Osteoblast (primary cell): ENCODE results near the gene TOMM7. TPM values are rescaled to one million over a fixed set of nuclear protein-coding genes. Genes with fewer than 3 reads are reported as not detected.

Experiments
- DNase-seq: peaks from one replicate; pipeline ENCODE4 v3.0.0; 2011; ENCODE audit warnings: low spot score, mixed read lengths; ENCODE audit not compliant: insufficient read length; ENCODE audit errors: missing footprints
- H2AFZ ChIP-seq: 2 replicates; pipeline ENCODE4 v1.6.0; 2011; ENCODE audit warnings: mild to moderate bottlenecking, low read length
- H3K27ac ChIP-seq: 2 replicates; pipeline ENCODE4 v1.5.1; 2011; ENCODE audit warnings: mild to moderate bottlenecking, low read depth, low read length, moderate library complexity
- H3K27me3 ChIP-seq: 2 replicates; pipeline ENCODE4 v1.6.0; 2012; ENCODE audit warnings: mild to moderate bottlenecking, control low read depth, inconsistent platforms, low read length, moderate library complexity; ENCODE audit not compliant: insufficient read depth
- H3K36me3 ChIP-seq: 2 replicates; pipeline ENCODE4 v1.5.1; 2011; ENCODE audit warnings: mild to moderate bottlenecking, low read length, control low read depth, moderate library complexity; ENCODE audit not compliant: insufficient read depth
- H3K4me1 ChIP-seq: 2 replicates; pipeline ENCODE4 v1.5.1; 2011; ENCODE audit warnings: mild to moderate bottlenecking, low read length, control low read depth, moderate library complexity; ENCODE audit not compliant: insufficient read depth
- H3K4me2 ChIP-seq: 2 replicates; pipeline ENCODE4 v1.6.0; 2011; ENCODE audit warnings: mild to moderate bottlenecking, low read length; ENCODE audit not compliant: insufficient read depth
- H3K4me3 ChIP-seq: fragments of 200-600 bp; sonication (generic); 3 replicates; pipeline ENCODE4 v1.5.1; 2012; ENCODE audit warnings: mild to moderate bottlenecking, low read length, inconsistent platforms; ENCODE audit not compliant: insufficient read depth
- H3K79me2 ChIP-seq: 2 replicates; pipeline ENCODE4 v1.6.0; 2012; ENCODE audit warnings: mild to moderate bottlenecking, low read length, control low read depth, inconsistent platforms; ENCODE audit not compliant: insufficient read depth
- H3K9me3 ChIP-seq: 2 replicates; pipeline ENCODE4 v1.5.1; 2011; ENCODE audit warnings: low read depth, low read length, control low read depth
- H4K20me1 ChIP-seq: 2 replicates; pipeline ENCODE4 v1.6.0; 2012; ENCODE audit warnings: mild to moderate bottlenecking, low read length, control low read depth; ENCODE audit not compliant: insufficient read depth
- total RNA-seq: library from RNA; depleted of rRNA; stranded (reverse); fragments of >200 nt; gene quantifications from 2 replicates; pipeline ENCODE4 v1.2.3, GENCODE V29; 2012
- TF ChIP-seq, protein P1 (sequence below): IDR thresholded peaks from 2 replicates; pipeline ENCODE4 v1.5.1; 2011; ENCODE audit warnings: mild to moderate bottlenecking, low read depth, low read length, moderate library complexity; ENCODE audit errors: extremely low read depth

TOMM7 gene
- total RNA-seq, 1 donor: 144 TPM

- DNase-seq: no peak
- no peaks in the 10 kb centered on the region for H3K9me3 ChIP-seq
- no peaks in the 10 kb centered on the region for H4K20me1 ChIP-seq
- no peaks in the 10 kb centered on the region for H3K79me2 ChIP-seq
- H3K36me3 ChIP-seq: no peaks in the 10 kb centered on the region
- peaks cover 5% of the 10 kb centered on the region for H3K4me1 ChIP-seq
- TF ChIP-seq, protein P1, sequence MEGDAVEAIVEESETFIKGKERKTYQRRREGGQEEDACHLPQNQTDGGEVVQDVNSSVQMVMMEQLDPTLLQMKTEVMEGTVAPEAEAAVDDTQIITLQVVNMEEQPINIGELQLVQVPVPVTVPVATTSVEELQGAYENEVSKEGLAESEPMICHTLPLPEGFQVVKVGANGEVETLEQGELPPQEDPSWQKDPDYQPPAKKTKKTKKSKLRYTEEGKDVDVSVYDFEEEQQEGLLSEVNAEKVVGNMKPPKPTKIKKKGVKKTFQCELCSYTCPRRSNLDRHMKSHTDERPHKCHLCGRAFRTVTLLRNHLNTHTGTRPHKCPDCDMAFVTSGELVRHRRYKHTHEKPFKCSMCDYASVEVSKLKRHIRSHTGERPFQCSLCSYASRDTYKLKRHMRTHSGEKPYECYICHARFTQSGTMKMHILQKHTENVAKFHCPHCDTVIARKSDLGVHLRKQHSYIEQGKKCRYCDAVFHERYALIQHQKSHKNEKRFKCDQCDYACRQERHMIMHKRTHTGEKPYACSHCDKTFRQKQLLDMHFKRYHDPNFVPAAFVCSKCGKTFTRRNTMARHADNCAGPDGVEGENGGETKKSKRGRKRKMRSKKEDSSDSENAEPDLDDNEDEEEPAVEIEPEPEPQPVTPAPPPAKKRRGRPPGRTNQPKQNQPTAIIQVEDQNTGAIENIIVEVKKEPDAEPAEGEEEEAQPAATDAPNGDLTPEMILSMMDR: no peak
- no peaks in the 10 kb centered on the region for H3K27me3 ChIP-seq
- H3K4me2 ChIP-seq: no peak overlapping the region
- no peak overlapping the region for H3K27ac ChIP-seq
- no peak overlapping the region for H3K4me3 ChIP-seq
- H2AFZ ChIP-seq: no peak overlapping the region
These were observed 20.7 kb downstream of the TOMM7 start for GRCh38 chr7:22801912-22802311.

DNA sequence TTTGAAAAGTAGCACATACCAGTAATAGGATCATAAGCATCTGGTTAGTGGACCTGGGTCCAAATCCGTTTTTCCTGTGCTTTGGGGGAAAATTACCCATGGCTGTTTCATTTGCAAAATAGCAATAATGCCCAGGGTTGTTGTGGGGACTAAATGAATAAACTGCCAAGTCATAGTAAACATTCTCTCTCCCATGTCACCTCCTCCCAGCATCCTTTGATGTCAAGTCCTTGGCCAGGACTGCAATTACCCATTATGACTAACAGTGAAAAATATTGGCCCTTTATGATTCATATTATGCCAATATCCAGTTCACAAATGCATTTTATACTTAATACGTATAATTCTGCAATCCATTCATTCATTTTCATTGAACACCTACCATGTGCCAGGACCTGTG is 23.0 kb downstream of the TOMM7 start:
- Histone ChIP-seq H3K79me2 (no peaks in the 10 kb centered on the region), H3K4me1 (peaks cover 5% of the 10 kb centered on the region), H2AFZ (no peak overlapping the region), H3K36me3 (no peaks in the 10 kb centered on the region), H3K9me3 (no peaks in the 10 kb centered on the region), H3K4me3 (no peak overlapping the region), H3K4me2 (no peak overlapping the region), H3K27ac (no peak overlapping the region), H4K20me1 (no peaks in the 10 kb centered on the region), H3K27me3 (no peaks in the 10 kb centered on the region)
- DNase-seq: no peak
- TF ChIP-seq, protein P1: no peak

GRCh38 chr7:22793593-22794462 is 28.8 kb downstream of the TOMM7 start:
- Histone ChIP-seq H3K27ac (no peak overlapping the region), H3K9me3 (no peaks in the 10 kb centered on the region), H3K4me3 (no peak overlapping the region), H3K4me2 (no peak overlapping the region), H2AFZ (peak overlapping the region; percentile 11), H3K79me2 (no peaks in the 10 kb centered on the region), H3K4me1 (peaks cover 14% of the 10 kb centered on the region), H3K36me3 (no peaks in the 10 kb centered on the region), H4K20me1 (no peaks in the 10 kb centered on the region), H3K27me3 (no peaks in the 10 kb centered on the region)
- TF ChIP-seq, protein P1: no peak
- DNase-seq: no peak
